ENCODE results near the gene LILRA1. TPM values are rescaled to one million over a fixed set of nuclear protein-coding genes. Genes with fewer than 3 reads are reported as not detected.

Gene LILRA1
- total RNA-seq, 1 experiment from 2014 or later, result not detected

DNA sequence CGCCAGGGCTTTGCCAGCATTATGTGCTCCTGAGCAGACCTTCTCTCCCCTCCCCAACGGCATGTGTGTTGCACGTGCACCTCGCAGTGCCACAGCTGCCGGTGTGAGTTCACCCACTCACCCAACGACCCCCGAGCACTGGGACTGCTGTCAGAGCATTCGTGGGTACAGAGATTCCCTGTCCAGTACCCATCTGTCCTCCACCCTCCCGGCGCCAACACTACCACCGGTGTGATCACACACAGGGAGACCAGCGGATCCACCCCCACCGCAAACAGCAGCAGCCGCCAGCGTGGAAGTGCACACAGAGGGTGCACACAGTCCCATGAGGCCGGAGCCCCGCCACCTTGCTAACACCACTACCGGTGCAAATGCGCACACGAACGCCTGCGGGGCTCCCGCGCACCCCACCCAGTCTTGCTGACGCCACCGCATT, 15.9 kb downstream of the LILRA1 start:
- POLR2A ChIA-PET, result no interaction called here
- Histone ChIP-seq H3K4me2 (ENCODE audit: low read length) (no peak overlapping the region), H3K27ac (ENCODE audit: low read depth, low read length) (no peak overlapping the region), H3K4me1 (ENCODE audit: control insufficient read depth in 1 of 2, insufficient read depth in 2 of 2, low read length in 2 of 2) (no peaks in the 10 kb centered on the region), H3K9me3 (ENCODE audit: control insufficient read depth in 1 of 2, insufficient read depth in 1 of 2, low read depth in 1 of 2, low read length in 2 of 2) (no peaks in the 10 kb centered on the region), H3K9me2 (ENCODE audit: insufficient read depth) (no peaks in the 10 kb centered on the region), H4K20me1 (ENCODE audit: insufficient read depth) (no peaks in the 10 kb centered on the region), H3K27me3 (ENCODE audit: insufficient read depth, low read length) (peaks cover 24% of the 10 kb centered on the region), H3K9ac (ENCODE audit: low read length) (no peak overlapping the region), H3K79me2 (ENCODE audit: insufficient read depth, low read length) (no peaks in the 10 kb centered on the region), H3K36me3 (ENCODE audit: control insufficient read depth in 1 of 2, insufficient read depth in 2 of 2, low read length in 2 of 2) (no peaks in the 10 kb centered on the region), H2AFZ (ENCODE audit: low read depth, low read length, poor library complexity, severe bottlenecking) (no peak overlapping the region), H3K4me3 (replicated peaks in 1 of 2; ENCODE audit: low read depth in 1 of 2, low read length in 2 of 2) (no peak overlapping the region)
- no TSS peak for BruUV-seq (replicated peaks)
- DNase-seq (ENCODE audit: low read depth, low spot score) (no peak), ATAC-seq (no peak)
- CTCF ChIA-PET, result no interaction called here
- RAD21 ChIA-PET (ENCODE audit: low non-redundant PET in 1 of 2, low total read pairs in 2 of 2, uncharacterized antibody in 2 of 2, unreplicated experiment in 2 of 2), result no interaction called here
- no peak for TF ChIP-seq MAX (IDR thresholded peaks at IDR 0.05)
- intact Hi-C loops (cut with micrococcal nuclease), result no loop called here

GRCh38 chr19:54612428-54612827, 19.0 kb downstream of the LILRA1 start:
- H3K27ac ChIP-seq (ENCODE audit: low read depth, low read length), result no peak overlapping the region
- DNase-seq (ENCODE audit: low read depth, low spot score), result no peak
- H3K9me2 ChIP-seq (ENCODE audit: insufficient read depth), result no peaks in the 10 kb centered on the region
- H3K4me1 ChIP-seq (ENCODE audit: control insufficient read depth in 1 of 2, insufficient read depth in 2 of 2, low read length in 2 of 2), result no peaks in the 10 kb centered on the region
- H3K4me2 ChIP-seq (ENCODE audit: low read length), result no peak overlapping the region
- ChIA-PET CTCF (no interaction called here), RAD21 (ENCODE audit: low non-redundant PET in 1 of 2, low total read pairs in 2 of 2, uncharacterized antibody in 2 of 2, unreplicated experiment in 2 of 2) (no interaction called here), POLR2A (no interaction called here)
- H3K79me2 ChIP-seq (ENCODE audit: insufficient read depth, low read length), result no peaks in the 10 kb centered on the region
- no peaks in the 10 kb centered on the region for H3K9me3 ChIP-seq (ENCODE audit: control insufficient read depth in 1 of 2, insufficient read depth in 1 of 2, low read depth in 1 of 2, low read length in 2 of 2)
- H3K36me3 ChIP-seq (ENCODE audit: control insufficient read depth in 1 of 2, insufficient read depth in 2 of 2, low read length in 2 of 2), result no peaks in the 10 kb centered on the region
- no TSS peak for BruUV-seq (replicated peaks)
- intact Hi-C loops (cut with micrococcal nuclease), result no loop called here
- H3K4me3 ChIP-seq (replicated peaks in 1 of 2; ENCODE audit: low read depth in 1 of 2, low read length in 2 of 2), result no peak overlapping the region
- no peak overlapping the region for H2AFZ ChIP-seq (ENCODE audit: low read depth, low read length, poor library complexity, severe bottlenecking)
- H4K20me1 ChIP-seq (ENCODE audit: insufficient read depth), result no peaks in the 10 kb centered on the region
- H3K9ac ChIP-seq (ENCODE audit: low read length), result no peak overlapping the region
- no peak for ATAC-seq
- H3K27me3 ChIP-seq (ENCODE audit: insufficient read depth, low read length), result peaks cover 5% of the 10 kb centered on the region; the same call in 1 of the 2 replicates
- TF ChIP-seq TCF7L2 (IDR thresholded peaks at IDR 0.05; ENCODE audit: borderline replicate concordance, extremely low read depth, insufficient read depth, insufficient read length) (no peak), FOSL1 (IDR thresholded peaks at IDR 0.05; ENCODE audit: low read depth) (no peak), EZH2 (IDR thresholded peaks at IDR 0.05) (no peak), EGR1 (IDR thresholded peaks at IDR 0.05; ENCODE audit: low read depth) (no peak), ATF3 (IDR thresholded peaks at IDR 0.05) (no peak), MAX (IDR thresholded peaks at IDR 0.05) (no peak), ELF1 (IDR thresholded peaks at IDR 0.05; ENCODE audit: borderline replicate concordance, low read depth) (no peak), YY1 (IDR thresholded peaks at IDR 0.05; ENCODE audit: extremely low read depth, insufficient replicate concordance, low read depth, low read length) (no peak), CTCF (IDR thresholded peaks at IDR 0.05 in 2 of 3, conservative IDR thresholded peaks at IDR 0.05 in 1 of 3; ENCODE audit: borderline replicate concordance in 1 of 3, insufficient read depth in 1 of 3, low read depth in 2 of 3, low read length in 2 of 3) (no peak), POLR2AphosphoS5 (IDR thresholded peaks at IDR 0.05; ENCODE audit: low read depth, low read length) (no peak), POLR2A (IDR thresholded peaks at IDR 0.05; ENCODE audit: borderline replicate concordance, extremely low read depth, insufficient read depth, insufficient read length) (no peak), RAD21 (IDR thresholded peaks at IDR 0.05; ENCODE audit: low read depth) (no peak), CBX3 (IDR thresholded peaks at IDR 0.05; ENCODE audit: low read depth) (no peak), SP1 (IDR thresholded peaks at IDR 0.05; ENCODE audit: low read depth) (no peak)
- TF ChIP-seq, protein P1, sequence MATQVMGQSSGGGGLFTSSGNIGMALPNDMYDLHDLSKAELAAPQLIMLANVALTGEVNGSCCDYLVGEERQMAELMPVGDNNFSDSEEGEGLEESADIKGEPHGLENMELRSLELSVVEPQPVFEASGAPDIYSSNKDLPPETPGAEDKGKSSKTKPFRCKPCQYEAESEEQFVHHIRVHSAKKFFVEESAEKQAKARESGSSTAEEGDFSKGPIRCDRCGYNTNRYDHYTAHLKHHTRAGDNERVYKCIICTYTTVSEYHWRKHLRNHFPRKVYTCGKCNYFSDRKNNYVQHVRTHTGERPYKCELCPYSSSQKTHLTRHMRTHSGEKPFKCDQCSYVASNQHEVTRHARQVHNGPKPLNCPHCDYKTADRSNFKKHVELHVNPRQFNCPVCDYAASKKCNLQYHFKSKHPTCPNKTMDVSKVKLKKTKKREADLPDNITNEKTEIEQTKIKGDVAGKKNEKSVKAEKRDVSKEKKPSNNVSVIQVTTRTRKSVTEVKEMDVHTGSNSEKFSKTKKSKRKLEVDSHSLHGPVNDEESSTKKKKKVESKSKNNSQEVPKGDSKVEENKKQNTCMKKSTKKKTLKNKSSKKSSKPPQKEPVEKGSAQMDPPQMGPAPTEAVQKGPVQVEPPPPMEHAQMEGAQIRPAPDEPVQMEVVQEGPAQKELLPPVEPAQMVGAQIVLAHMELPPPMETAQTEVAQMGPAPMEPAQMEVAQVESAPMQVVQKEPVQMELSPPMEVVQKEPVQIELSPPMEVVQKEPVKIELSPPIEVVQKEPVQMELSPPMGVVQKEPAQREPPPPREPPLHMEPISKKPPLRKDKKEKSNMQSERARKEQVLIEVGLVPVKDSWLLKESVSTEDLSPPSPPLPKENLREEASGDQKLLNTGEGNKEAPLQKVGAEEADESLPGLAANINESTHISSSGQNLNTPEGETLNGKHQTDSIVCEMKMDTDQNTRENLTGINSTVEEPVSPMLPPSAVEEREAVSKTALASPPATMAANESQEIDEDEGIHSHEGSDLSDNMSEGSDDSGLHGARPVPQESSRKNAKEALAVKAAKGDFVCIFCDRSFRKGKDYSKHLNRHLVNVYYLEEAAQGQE (IDR thresholded peaks at IDR 0.05; ENCODE audit: low read depth), result no peak
